Retinal pigment epithelial cell (primary cell): Measurements from ENCODE around the gene SNX10.

ENCODE experiments used
- DNase-seq: peaks from one replicate; pipeline ENCODE4 v3.0.0-alpha.2; 2010; ENCODE audit warnings: low read depth
- H3K4me3 ChIP-seq: 2 replicates; pipeline ENCODE4 v1.5.1; 2011; ENCODE audit warnings: mild to moderate bottlenecking, low read length, control low read depth, moderate library complexity
- CTCF ChIP-seq: conservative IDR thresholded peaks from 2 replicates; pipeline ENCODE4 v1.5.1; 2011; ENCODE audit warnings: low read depth, low read length, control low read depth, inconsistent platforms

Gene SNX10

GRCh38 chr7:26345837-26346236 is 54.2 kb downstream of the SNX10 start:
- H3K4me3 ChIP-seq: no peak overlapping the region
- no peak for DNase-seq
- TF ChIP-seq CTCF: no peak

- H3K4me3 ChIP-seq: no peak overlapping the region
- DNase-seq: no peak
- no peak for TF ChIP-seq CTCF
Observed at GRCh38 chr7:26346611-26347203, 55.0 kb downstream of the SNX10 start.

GRCh38 chr7:26348234-26348851 is 56.7 kb downstream of the SNX10 start:
- H3K4me3 ChIP-seq: no peak overlapping the region
- DNase-seq: no peak
- TF ChIP-seq CTCF: no peak

GRCh38 chr7:26349005-26349915 is 57.6 kb downstream of the SNX10 start:
- DNase-seq: peak; percentile 35
- TF ChIP-seq CTCF: no peak
- no peak overlapping the region for H3K4me3 ChIP-seq

DNA sequence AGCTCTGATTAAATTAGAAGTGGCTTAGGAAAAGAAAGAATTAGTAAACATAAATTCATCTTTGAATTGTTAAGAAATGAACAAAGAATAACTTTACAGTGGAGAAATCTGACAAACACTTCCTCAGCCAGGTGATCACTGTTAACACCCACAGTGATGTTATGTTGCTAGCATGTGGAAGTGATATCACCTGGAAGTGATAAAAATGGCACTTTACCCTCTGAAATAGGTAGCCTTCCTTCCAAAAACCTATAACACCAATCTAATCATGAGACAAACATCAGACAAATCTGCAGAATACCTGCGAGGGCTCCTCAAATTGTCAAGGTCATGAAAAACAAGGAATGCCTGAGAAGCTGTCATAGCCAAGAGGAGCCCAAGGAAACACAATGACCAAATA is 59.5 kb downstream of the SNX10 start:
- H3K4me3 ChIP-seq: no peak overlapping the region
- DNase-seq: no peak
- TF ChIP-seq CTCF: no peak

GRCh38 chr7:26356229-26356628 is 64.6 kb downstream of the SNX10 start:
- no peak overlapping the region for H3K4me3 ChIP-seq
- no peak for TF ChIP-seq CTCF
- DNase-seq: no peak
